HG02885 (cell line): ENCODE data around the gene TSEN54.

Experiments
- ATAC-seq: cut with Tn5 transposase; IDR thresholded peaks from one replicate; pipeline ENCODE4 v1.9.1; 2021; ENCODE audit warnings: mild to moderate bottlenecking; ENCODE audit not compliant: unreplicated experiment, poor library complexity

The TSEN54 gene

GRCh38 chr17:75502721-75503329, 13.5 kb upstream of the TSEN54 start:
- ATAC-seq, result no peak

- ATAC-seq, result no peak
Measured at GRCh38 chr17:75503337-75503950, 12.9 kb upstream of the TSEN54 start.

- ATAC-seq, result no peak
Measured at GRCh38 chr17:75503976-75504346, 12.4 kb upstream of the TSEN54 start.

GRCh38 chr17:75504347-75505151, 11.8 kb upstream of the TSEN54 start:
- no peak for ATAC-seq

- ATAC-seq, result no peak
Measured at GRCh38 chr17:75505152-75505409, 11.2 kb upstream of the TSEN54 start.

- no peak for ATAC-seq
Measured at GRCh38 chr17:75505640-75506039, 10.7 kb upstream of the TSEN54 start.

- ATAC-seq, result no peak
Measured at GRCh38 chr17:75506134-75506533, 10.2 kb upstream of the TSEN54 start.

GRCh38 chr17:75506888-75507287, 9.4 kb upstream of the TSEN54 start:
- ATAC-seq, result no peak

- no peak for ATAC-seq
Measured at GRCh38 chr17:75507733-75508719, 8.3 kb upstream of the TSEN54 start.

GRCh38 chr17:75508931-75509361, 7.4 kb upstream of the TSEN54 start:
- no peak for ATAC-seq

- ATAC-seq, result no peak
Measured at GRCh38 chr17:75509528-75510258, 6.6 kb upstream of the TSEN54 start.

- no peak for ATAC-seq
Measured at GRCh38 chr17:75511270-75511609, 5.1 kb upstream of the TSEN54 start.

- no peak for ATAC-seq
Measured at GRCh38 chr17:75511610-75512575, 4.4 kb upstream of the TSEN54 start.

GRCh38 chr17:75512926-75513640, 3.2 kb upstream of the TSEN54 start:
- ATAC-seq, result no peak

- ATAC-seq, result no peak
Measured at GRCh38 chr17:75513641-75514000, 2.7 kb upstream of the TSEN54 start.

GRCh38 chr17:75514299-75514918, 1.9 kb upstream of the TSEN54 start:
- ATAC-seq, result no peak

GRCh38 chr17:75514919-75515495, 1.3 kb upstream of the TSEN54 start:
- no peak for ATAC-seq
